NCI-H2171 (cell line): ENCODE measurements around the gene HTRA2.

Experiments used
- DNase-seq: peaks from one replicate; lab custom pipeline; 2025; lab: John Stamatoyannopoulos, UW

HTRA2 gene

DNA sequence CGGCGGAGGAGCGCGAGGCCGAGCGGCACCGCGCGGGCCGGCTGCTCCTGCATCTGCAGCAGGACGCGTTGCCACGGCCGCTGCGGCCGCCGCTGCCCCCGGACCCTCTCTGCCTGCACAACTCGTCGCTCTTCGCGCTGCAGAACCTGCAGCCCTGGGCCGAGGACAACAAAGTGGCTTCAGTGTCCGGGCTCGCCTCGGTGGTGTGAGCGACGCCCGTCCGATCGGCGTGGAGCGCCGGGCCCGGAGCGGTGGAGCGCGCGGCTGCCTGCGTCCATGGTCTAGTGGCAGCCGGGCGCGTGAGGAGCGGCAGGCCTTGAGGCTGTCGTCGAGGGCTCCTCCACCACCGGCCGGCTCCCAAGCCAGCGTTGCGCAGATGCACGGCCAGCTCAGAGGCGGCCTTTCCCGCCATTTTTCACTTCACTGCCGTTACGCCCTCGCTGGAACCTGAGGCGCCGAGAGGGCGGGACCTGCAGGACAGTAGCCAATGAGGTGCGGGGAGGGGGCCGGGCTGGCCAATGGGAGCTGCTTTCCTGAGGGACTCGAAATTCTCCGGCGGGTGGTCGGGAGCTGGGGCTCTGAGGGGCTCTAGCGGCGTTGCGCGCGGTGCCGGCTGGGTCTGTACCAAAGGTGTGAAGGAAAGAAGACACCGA lies 13.6 kb upstream of the HTRA2 start:
- DNase-seq = no peak

DNA sequence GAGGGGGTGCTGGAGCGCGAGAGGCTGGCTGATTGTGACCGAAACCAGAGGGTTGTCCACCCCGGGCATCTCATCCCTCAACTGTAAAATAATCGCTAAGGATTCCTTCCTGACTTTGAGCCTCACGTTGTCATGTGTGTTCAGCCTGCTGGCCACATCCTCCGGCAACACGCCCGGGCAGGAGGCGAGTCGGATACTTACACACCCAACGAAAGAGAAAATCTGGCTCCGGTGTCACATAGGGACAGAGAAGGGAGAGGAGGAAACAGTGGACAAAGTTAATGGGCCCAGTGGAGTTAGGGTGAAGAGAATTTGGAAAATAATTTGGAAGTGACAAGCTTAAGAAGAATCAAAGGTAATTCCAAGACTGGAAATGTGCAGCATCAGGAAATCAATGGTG lies 13.1 kb upstream of the HTRA2 start:
- no peak for DNase-seq

DNA sequence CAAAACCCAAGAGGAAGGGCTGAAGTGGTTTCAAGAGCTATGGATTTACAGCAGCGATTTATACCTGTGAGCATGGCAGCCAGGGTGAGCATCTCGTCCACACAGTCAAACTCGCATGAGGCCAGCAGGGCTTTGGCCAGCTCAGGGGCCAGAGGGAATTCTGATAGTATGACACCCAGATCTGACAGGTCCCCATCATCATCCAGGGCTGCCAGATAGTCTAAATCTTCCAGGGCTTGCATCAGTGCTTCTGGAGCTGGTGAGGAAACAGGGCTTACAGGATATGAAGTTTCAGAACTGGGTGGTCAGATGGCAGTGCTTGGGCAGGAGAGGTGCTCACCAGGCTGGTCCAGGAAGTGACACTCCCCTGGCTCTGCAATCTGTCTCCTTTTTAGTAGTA lies 7.2 kb upstream of the HTRA2 start:
- no peak for DNase-seq

DNA sequence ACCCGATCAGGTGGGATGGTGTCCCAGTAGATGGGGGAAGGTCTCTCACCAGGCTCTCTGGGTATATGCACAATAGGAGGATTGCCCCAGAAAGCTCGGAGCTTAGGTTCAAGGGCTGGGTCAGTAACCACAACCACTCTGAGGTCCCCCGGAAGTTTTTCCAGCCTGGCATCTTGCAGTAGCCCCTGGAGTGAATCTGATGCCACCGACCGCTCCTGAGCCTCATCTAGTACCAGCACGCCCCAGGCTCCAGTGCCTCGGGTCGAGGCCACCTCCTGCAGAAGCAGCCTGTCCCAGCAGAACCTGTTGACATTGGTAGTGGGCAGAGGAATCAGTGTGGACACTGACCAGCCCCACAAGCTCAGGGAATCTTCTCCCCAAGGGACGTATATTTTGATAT lies 5.7 kb upstream of the HTRA2 start:
- no peak for DNase-seq

DNA sequence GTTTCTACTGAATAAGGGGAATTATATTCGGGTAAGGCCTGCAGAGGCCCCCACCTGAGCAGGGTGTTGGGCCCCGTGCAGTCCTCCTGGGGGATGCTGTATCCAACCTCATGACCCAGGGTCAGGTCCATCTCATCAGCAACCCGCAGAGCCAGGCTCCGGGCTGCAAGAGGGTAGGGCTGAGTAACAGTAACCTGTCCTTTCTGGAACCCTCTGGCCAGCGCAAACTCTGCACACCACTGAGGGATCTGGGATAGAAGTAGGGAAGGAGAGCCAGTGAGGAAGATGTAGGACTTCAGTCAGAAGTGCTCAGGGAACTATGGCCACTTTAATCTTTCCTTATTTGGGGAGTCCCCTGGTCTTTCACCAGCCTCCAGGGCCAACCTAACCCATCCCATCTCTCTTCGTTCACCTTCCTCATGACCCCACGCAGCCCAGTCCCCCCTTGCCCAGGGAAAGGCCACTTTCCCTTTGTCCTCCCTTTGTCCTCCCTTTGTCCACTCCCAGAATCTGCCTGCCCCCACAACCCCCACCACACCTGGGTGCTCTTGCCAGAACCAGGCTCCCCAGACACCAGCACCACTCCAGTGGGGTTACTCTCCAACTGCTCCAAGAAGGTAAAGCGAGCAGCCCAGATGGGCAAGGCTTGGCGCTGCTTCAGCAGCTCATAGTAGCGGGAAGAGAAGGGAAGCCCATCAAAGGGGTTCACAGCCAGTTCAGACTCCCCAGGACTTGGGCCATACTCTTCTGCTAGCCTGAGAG lies 4.6 kb upstream of the HTRA2 start:
- DNase-seq = no peak

DNA sequence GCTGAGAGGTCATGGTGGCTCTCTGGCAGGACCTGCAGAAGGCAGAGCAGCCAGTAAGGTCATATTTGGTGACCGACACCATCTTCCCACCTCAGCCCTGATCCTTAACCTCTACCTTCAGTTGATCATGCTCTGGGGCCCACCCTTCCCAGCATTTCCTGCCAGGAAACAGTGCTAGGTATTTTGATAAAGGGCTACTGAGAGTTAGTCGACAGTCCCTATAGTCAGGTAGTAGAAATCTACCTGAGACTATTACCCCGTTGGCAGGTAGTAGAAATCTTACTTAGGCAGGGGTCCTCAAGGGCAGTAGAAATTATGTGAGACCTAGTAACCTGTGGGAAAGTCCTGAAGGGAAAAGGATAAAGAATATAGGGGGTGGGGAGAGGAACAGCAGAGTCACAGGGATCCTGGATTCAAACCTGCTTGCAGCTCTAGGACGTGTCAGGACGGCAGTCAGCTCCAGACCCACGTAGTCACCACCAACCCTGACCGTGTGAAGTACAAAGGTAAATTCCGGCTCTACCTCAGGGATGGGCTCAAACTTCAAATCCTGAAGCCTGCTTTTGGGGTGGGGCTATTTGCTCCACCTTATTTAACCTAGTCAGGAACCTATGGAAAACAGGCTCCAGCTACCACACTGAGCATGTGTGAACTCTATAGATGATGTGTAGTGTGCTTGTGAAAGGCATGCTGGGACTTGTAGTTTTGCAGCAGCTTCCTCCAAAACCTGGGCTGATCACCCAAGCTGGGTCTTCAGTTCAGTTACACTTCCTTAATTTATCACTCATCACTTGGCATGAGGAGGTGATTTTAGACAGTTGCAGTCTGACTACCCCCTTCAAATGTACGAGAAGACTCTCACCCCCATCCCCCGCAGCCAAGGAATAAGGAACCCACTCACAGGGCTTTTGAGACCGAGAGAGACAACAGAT lies 3.8 kb upstream of the HTRA2 start, which contains the start of gene DQX1:
DQX1 (minus strand) TSS at position 515 of the 932 bp plus-strand sequence; CDS start at position 13, 502 bp downstream.
- DNase-seq = no peak

DNA sequence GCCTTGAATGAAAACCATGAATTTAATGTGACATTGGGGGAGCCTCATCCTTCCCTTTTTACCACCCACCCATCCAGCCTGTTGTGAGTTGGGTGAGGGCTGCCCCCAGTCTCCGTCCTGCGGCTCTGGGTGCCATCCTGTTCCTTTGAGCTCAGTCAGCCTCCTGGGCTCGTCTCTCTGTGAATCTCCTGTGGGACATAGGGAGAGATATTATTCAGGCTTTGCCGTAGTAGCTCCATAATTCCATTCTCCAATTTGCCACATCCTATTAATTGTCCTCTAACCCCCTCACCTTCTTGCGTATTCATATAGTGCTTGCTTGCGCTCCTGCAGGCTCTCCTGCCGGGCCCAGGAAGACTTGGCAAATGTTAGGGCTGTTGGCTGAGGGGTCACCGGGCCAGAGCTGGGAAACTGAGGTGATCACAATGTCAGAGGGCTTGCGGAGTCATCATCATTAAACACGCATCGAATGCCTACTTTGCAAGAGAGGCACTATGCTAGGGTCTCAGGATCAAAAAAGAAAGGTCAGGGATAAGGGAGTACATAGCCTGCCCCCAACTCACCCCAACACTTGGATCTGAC lies 3.0 kb upstream of the HTRA2 start:
- DNase-seq = no peak

DNA sequence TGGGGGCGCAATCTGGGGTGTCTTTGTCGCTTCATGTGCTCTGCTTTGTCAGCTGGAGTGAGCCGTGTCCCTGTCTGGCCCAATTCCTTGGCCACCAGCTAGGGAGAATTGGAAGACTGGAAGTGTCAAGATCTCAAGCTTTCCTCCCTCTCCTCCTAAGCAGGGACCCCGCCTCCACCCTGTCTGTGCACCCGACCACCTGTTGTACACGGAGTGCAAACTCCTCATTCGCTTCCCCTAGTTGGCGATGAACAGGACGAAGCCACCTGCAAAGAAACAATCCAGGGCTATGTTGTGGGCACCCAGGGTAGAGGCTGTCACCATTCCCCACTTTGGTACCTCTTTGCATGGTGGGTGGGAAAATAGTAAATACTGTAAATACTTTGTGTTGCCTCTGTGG lies 2.0 kb upstream of the HTRA2 start:
- DNase-seq = no peak

DNA sequence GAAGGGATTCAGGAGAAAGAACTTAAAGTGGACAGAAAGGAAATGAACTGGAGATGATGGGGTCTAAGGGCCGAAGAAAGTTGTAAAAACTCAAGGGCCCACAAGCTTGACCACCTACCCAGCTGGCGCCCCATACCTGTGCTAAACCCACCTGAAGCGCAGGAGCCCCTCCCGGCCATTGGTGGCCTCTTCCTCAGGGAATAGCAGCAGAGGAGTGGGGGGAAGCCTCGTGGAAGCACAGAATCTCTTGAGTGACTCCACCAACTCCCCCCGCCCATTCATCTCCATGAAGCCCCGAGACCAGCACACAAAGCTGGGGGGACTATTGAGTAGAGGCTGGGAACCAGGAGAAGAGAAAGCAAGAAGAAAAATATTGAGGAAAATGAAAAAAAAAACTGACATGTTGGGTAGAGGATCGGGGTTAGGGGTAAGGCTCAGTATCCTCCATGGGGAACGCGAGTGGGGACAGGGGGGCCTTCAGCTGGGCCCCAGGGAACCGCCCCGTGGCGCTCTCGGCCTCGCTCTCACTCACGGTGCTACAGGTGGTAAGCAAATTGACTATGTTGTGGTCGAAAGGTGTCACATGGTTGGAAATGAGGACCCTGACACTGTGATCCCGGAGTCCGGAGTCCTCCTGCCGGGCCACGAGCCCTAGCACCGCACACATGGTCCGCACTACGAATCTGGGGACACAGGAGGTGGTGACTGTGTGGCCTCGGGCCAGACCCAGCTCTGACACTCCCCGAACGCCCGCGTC lies 955 bp upstream of the HTRA2 start:
- no peak for DNase-seq

DNA sequence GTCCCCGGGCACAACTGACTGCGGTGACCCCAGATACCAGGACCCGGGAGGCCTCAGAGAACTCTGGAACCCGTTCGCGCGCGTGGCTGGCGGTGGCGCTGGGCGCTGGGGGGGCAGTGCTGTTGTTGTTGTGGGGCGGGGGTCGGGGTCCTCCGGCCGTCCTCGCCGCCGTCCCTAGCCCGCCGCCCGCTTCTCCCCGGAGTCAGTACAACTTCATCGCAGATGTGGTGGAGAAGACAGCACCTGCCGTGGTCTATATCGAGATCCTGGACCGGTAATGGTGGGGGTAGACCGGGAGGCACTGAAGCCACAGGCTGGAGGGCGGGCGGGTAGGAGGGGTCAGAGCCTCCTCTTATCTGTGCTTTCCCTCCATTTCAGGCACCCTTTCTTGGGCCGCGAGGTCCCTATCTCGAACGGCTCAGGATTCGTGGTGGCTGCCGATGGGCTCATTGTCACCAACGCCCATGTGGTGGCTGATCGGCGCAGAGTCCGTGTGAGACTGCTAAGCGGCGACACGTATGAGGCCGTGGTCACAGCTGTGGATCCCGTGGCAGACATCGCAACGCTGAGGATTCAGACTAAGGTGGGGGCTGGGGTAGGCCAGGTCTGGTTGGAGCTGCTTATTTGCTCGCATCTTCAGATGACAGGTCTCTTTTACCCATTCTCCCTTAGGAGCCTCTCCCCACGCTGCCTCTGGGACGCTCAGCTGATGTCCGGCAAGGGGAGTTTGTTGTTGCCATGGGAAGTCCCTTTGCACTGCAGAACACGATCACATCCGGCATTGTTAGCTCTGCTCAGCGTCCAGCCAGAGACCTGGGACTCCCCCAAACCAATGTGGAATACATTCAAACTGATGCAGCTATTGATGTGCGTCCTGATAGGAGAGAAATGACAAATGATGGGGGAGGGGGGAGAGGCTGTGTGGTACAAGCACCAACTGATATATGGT lies 780 bp downstream of the HTRA2 start:
- no peak for DNase-seq

DNA sequence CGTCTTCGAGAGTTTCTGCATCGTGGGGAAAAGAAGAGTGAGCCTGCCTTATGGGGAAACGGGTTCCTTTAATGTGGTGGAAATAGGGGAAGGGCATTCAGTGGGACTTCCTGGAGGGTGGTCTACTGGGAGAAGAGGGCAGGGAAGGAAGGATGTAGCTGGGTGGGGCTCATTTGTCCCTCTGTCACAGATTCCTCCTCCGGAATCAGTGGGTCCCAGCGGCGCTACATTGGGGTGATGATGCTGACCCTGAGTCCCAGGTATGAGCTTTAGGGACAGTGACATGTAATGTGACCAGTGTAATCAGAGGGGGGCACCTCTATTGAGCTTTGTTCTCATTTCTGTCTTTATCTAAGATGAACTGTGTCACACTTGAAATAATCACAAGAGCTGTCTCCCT lies 1.9 kb downstream of the HTRA2 start:
- no peak for DNase-seq

DNA sequence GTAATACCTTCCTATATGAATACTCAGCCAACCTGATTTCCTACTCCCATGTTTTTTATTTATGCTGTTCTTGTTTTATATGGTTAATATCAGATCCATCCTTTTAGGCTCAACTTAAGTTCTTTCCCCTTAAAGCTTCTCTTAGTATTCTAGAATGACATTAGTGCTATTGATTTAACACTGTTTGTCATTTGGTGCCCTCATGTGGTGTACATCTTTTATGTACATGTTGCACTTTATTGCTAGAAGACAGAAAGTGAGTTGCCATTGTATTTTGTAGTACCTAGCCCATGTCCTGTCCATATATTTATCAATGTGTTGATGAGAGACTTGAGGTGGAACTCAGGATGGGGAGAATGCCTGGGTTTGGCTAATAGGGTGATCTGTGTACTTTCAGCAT lies 2.5 kb downstream of the HTRA2 start:
- no peak for DNase-seq

DNA sequence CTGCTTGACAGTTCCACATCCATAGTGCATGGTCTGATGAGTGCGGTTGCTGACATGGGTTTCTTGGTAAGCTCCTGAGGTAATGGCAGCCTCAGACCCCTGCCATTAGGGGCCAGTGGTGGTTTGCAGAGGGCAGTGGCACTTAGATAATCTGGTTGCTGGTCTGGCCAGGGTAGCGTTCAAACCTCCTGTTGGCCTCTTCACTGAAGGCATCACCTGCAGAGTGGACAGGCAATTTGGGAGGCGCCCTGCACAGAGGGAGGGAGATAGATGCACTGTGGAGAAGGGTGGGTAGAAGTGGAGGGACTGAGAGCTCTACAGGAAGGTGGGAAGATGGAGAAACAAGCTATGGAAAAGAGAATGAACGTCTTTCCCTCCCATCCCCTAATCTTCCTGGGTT lies 3.7 kb downstream of the HTRA2 start:
- no peak for DNase-seq

DNA sequence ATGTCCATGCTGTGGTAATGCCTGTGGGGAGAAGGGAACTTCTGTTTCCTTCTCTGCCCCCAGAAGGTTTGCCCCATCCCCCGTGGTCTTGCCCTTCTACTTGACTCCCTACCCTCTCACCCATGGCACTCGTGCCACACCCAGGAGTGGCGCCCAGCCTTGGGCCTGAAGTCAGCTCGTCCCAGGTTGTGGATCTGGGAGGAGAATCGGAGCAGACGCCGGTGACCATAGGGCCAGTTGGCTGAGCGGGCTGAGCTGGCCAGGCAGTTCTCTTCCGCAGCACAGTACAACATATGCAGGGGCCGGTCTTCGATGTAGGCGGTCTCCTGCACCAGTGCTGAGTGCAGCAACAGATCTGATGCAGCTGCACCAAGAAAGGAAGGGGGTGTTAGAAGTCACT lies 4.7 kb downstream of the HTRA2 start:
- no peak for DNase-seq

DNA sequence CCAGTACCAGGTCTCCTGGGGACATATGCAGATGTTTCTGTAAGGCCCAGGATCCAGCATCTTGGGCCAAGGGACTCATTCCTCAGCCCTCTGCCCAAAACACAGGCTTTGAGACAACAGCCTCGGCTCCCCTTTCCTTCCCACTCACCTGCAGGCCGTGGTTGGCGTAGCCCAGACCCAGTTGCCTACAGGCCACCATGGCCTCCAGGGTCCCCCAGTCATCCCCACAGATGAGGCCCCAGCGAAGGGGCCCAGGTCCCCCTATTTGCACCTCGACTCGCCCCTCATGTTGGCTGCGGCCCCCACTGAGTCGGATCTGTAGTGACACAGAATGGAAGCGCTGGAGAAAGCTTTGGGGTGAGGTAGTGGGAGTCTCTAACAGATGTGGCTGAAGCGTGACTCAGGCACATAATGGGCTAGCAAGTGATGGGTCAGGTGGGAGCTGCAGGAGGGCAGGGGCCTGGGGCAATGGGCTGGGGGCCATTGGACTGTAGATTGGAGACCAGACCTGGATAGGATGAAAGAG lies 5.8 kb downstream of the HTRA2 start:
- no peak for DNase-seq

DNA sequence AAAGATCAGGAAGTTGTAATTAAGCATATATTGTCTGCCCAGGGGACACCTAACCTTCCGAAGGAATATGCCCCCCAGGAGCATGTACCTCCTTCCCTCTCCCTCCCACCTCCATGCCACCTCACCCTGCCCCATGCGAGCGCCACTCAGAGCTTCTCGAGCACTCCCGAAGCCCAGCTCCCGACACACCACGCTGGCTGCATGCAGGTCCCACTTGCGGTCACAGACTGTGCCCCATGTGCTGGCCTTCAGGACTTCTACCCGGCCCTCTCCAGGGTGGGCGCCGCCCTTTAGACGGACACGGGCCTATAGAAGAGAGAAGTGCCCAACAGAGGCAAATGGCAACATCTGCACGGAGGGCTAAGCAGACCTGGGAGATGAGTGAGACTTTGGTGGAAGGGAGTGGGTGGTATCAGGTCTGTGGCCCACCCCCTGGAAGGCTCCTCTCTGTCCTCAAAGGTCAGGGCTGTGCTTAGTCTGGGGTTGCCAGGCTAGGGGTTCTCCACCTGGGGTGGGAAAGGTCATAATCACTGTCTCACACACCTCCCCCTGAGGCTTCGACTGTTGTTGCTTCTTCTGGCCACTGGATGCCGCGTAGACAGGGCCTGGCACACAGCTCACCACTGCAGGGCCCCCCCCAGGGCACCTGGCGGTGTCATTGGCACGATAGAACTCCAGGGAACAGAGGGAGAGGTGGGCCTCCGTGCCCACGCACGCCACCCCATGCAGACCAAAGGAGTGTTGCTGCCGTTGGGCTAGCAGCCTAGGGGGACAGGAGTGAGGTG lies 6.6 kb downstream of the HTRA2 start:
- no peak for DNase-seq

DNA sequence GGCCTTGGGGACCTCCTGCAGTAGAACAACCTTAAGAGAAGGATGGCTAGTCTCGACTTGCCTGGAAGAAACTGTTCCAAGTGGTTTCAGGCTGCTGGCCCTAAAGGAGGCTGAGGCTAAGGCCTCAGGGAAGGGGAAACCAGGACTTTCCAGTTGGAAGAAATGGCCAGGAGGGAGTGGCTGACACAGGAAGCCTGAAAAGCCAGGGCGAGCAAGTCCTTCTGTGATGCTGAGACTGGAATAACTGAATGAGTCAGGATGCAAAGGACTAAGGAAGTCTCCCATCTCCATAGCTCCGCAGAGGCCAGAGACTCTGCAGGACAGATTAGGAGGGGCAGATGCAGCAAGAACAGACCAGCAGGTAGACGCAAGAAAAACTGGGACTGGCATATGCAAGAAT lies 7.4 kb downstream of the HTRA2 start:
- no peak for DNase-seq

DNA sequence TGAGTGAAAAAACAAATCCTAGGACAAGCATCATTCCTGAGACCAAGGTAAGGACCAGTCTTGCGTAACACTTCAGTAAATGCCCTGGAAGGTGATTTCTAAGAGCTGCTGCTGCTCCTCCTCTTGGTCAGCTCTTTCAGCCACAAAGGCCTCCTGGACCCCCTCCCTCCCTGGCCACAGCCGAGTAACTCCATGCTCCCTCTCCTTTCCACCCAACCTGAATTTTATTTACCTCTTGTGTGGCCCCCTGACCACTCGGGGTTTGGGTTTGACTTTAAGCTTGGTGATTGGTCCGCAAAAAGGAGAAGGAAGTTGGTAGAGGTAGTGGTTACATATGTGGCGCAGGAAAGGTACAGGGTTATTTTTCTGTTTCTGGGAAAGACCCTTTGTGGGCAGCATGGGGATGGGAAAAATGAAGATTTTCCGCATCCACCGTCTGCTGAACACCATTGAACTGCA lies 9.2 kb downstream of the HTRA2 start:
- no peak for DNase-seq

DNA sequence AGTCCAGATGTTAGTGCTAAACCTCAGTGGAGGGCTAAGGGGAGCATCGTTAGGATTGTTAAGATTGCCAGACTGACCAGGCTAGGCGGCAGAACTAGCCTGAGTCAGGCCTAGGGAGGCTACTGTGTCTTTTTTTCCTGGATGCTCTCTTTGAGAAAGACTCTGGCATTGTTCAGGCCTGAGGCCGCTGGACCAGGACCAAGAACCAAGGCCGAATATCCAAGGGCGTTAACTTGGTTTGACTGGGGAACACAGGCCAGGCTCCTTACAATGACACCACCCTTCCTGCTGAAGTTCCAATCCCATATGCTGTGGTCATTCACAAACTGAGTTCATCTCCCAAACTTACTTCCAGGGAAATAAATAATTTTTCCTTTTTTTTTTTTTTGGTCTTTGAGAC lies 10.6 kb downstream of the HTRA2 start:
- no peak for DNase-seq
